HG03457 (cell line): ENCODE measurements around the gene PHF19.

Experiments
- ATAC-seq: cut with Tn5 transposase; IDR thresholded peaks from one replicate; pipeline ENCODE4 v1.9.1; 2021; ENCODE audit warnings: moderate number of reproducible peaks; ENCODE audit not compliant: unreplicated experiment

Gene PHF19

GRCh38 chr9:120818595-120818994 is 58.4 kb downstream of the PHF19 start:
- ATAC-seq: no peak

GRCh38 chr9:120815075-120815474 is 61.9 kb downstream of the PHF19 start:
- ATAC-seq: no peak

GRCh38 chr9:120808931-120809330 is 68.1 kb downstream of the PHF19 start:
- no peak for ATAC-seq

- no peak for ATAC-seq
Measured at GRCh38 chr9:120807607-120808379, 69.2 kb downstream of the PHF19 start.
